Measurements from ENCODE around the gene ZBTB3. TPM values are rescaled to one million over a fixed set of nuclear protein-coding genes. Genes with fewer than 3 reads are reported as not detected.

Gene ZBTB3
- total and polyA plus RNA-seq, 9 of the 15 experiments (the other 6 are each of a cell fraction or from before 2014, with no cell fraction given): 1.9 to 10.0 (median 4.9) TPM

GRCh38 chr11:62791501-62792201, 37.7 kb upstream of the ZBTB3 start, which contains the start of gene TMEM223 (continued):
- 0 out of 2 replicates have a peak, but pooled peaks have one; percentile 36 for TF ChIP-seq PATZ1 (CRISPR knock-in tag; IDR thresholded peaks at IDR 0.05; ENCODE audit: borderline replicate concordance)
- no peak for TF ChIP-seq ZEB2 (IDR thresholded peaks at IDR 0.05)
- TF ChIP-seq ZNF239 (CRISPR knock-in tag; IDR thresholded peaks at IDR 0.05): no peak
- TF ChIP-seq FOSL1 (tag; conservative IDR thresholded peaks at IDR 0.05): no peak
- peak; percentile 90; the same call in 1 of the 2 replicates for TF ChIP-seq HMGXB4 (CRISPR knock-in tag; IDR thresholded peaks at IDR 0.05)
- no peak for TF ChIP-seq RREB1 (CRISPR knock-in tag; IDR thresholded peaks at IDR 0.05)
- TF ChIP-seq ZNF133 (CRISPR knock-in tag; IDR thresholded peaks at IDR 0.05): no peak
- TF ChIP-seq TFAP4 (CRISPR knock-in tag; IDR thresholded peaks at IDR 0.05; ENCODE audit: borderline replicate concordance): peak; percentile 78; the same call in 1 of the 2 replicates
- TF ChIP-seq HDAC1 (IDR thresholded peaks at IDR 0.05): peak in 1 of 2 experiments; percentile 94; a peak in 2 of 4 replicates
- no peak for TF ChIP-seq ZNF584 (CRISPR knock-in tag; IDR thresholded peaks at IDR 0.05; ENCODE audit: low read depth)
- peak; percentile 95 for TF ChIP-seq KDM5B (IDR thresholded peaks at IDR 0.05; ENCODE audit: insufficient replicate concordance, low read depth, low read length)
- peak; percentile 94 for TF ChIP-seq PHF8 (IDR thresholded peaks at IDR 0.05; ENCODE audit: borderline replicate concordance, low read length)
- no peak for TF ChIP-seq KLF16 (IDR thresholded peaks at IDR 0.05)
- TF ChIP-seq SMARCA5 (IDR thresholded peaks at IDR 0.05): no peak

Measured in K562 (cell line).